HG02588 (cell line): ENCODE data around the gene CCNDBP1.
"Not testable (repeated sequence)": the region's sequence is repeated elsewhere in the genome, so short reads cannot be mapped to it uniquely, and the experiment has no call there.

Source experiments
- ATAC-seq: cut with Tn5 transposase; IDR thresholded peaks from one replicate; pipeline ENCODE4 v1.9.1; 2021; ENCODE audit warnings: mild to moderate bottlenecking, moderate library complexity; ENCODE audit not compliant: unreplicated experiment

The CCNDBP1 gene

DNA sequence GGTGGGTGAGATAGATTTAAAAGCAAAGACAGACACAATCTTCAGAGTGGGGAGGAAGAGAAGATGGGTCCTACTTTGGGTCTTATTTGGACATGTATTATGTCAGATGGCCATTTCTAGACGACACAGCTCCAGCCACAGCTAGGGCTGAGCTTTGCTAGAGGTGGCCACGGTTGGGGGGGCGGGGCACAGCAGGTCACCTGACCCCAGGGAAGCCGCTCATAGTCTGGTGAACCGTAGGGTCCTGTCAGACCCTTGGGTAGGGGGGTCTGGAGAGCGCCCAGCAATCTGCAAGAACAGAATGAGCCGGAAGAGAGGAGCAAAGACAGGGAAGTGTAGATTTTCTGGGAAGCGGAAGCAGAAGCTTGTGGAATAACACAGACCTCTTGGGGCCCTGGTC is 29.0 kb downstream of the CCNDBP1 start:
- no peak for ATAC-seq

DNA sequence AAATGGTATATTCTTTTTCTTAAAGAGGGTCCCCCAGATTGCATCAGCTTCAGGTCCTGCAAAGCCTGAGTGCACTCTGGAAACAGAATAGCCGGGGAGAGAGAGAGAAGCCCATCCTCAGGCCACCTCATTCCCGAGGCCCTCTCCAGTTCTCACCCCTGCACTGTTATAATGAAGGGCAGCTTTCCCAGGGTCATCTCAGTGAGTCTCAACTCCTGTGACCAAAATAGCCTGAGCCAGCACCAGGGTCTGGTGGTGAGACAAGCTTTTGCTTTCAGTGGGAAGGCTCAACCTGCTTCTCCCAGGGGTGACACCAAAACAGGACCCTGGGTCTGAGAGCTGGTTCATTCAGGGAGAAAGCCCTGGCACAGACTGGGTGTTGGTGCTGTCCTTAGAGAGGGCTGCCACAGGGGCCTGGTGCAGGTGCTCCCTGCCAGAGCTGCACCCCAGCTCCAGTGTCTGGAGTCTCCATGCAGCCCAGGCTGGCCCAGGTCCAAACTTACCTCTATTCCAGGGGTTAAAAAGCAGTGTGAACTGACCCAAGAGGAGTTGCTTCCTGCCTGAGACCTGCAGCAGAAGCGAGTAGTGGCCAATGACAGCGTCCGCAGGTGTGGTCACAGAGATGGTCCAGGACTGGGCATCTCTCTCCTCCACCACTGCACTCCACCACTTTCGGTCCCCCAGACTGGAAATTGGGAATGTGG is 29.5 kb downstream of the CCNDBP1 start:
- ATAC-seq, result no peak

DNA sequence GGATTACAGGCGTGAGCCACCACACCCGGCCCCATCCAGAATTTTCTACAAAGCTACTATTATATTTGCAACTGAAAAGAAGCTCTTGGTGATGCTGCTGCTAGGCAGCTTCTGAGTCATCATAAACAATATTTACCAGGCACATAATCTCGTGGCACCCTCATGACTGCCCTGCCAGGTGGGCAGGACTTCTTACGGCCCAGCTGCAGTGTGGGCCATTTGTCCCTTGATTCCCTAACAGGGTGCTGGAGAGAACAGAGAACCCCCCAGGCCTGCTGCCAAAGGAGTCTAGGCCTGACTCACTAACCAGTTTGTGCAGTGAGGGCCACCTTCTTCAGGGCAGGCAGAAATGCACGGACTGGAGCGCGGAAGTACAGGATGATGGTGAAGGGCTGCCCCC is 30.8 kb downstream of the CCNDBP1 start:
- no peak for ATAC-seq

DNA sequence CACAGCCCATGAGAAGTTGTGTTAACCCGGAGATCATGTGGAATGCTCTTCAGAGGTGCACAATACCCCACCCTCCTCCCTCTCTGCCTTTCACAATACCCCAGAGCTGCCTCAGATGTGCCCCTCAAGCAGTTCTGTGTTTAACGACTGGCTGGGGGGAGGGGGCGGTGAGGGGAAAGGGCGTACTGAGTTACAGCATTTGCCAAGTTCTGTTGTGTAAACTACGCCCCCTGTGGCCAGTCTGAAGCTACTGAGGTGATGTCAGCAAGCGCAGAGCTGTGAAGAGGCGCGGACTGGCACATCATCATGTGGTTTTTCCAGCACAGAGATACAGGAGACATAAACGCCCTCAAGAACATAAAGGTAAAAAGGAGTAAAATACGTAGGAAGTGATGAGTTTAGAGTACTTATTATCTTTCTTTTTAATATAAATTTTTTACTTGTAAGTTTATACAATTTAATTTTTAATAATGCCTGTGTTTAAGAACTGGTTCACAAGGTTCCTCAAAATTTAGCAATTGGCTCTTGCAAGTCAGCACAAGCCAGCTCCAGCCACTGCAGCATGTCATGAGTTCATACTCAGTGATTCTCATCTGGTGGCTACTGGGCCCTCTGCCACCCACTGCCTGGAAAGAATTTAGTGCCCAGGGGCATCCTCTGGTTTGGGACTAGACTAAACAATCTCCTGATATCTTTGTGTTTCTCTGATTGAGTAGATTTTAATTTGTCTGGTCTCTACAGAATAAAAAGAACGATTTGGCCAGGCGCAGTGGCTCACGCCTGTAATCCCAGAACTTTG is 33.9 kb downstream of the CCNDBP1 start:
- ATAC-seq, result no peak

DNA sequence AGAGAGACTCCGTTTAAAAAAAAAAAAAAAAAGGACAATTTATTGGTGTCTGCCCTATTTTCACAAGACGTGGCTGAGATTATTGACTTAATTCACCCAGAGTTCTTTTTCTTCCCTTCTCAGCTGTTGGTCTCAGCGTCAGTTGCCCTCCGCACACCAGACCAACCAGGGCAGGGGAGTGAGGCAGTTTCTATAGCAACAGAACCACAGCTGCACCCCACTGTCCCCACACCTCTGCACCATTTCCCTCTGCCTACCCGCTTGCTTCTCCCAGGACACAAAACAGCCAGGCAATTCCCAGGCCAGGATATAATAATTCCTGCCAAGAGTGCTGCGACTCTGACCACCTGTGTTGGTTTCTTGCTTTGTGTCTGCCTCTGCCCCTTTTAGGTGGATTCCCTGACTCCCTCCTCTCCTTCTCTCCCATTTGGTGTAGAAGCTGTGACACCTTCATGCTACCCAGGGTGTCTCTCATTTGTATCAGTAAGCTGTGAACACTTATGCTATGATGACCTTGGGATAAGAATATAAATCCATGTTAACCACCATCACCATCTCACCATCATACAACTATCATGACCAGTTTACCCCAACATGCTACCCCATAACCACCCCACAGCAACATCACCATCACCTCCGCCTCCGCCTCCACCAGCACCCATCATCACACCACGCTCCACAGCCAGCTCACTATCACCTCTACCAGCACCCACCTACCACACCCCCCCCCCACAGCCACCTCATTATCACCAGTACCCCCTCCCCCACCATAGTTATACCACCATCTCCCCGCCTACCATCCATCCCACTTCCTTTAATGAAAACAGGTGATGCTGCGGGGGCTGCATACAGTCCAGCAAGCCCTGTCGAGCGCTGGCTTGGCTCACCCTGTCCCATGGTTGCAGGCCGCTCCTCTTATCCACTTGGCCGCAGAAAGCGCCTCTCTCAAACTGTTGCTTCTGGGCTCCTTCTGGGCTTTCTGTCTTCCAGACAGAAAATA is 35.0 kb downstream of the CCNDBP1 start:
- ATAC-seq, result no peak

GRCh38 chr15:43220991-43221403 is 35.8 kb downstream of the CCNDBP1 start, which contains the start of gene EPB42:
EPB42 (minus strand) TSS chr15:43221018; CDS start chr15:43220825, 193 bp downstream.
- ATAC-seq, result no peak

- ATAC-seq, result no peak
These were observed 36.2 kb downstream of the CCNDBP1 start for GRCh38 chr15:43221422-43221821.

- ATAC-seq, result no peak
These were observed 40.2 kb downstream of the CCNDBP1 start for GRCh38 chr15:43225201-43225949.

GRCh38 chr15:43225950-43226255 is 40.7 kb downstream of the CCNDBP1 start:
- ATAC-seq, result not testable (repeated sequence)

GRCh38 chr15:43226436-43227305 is 41.5 kb downstream of the CCNDBP1 start:
- ATAC-seq, result no peak

- no peak for ATAC-seq
These were observed 44.8 kb downstream of the CCNDBP1 start for GRCh38 chr15:43229977-43230376.

- ATAC-seq, result no peak
These were observed 45.5 kb downstream of the CCNDBP1 start for GRCh38 chr15:43230640-43231115.

DNA sequence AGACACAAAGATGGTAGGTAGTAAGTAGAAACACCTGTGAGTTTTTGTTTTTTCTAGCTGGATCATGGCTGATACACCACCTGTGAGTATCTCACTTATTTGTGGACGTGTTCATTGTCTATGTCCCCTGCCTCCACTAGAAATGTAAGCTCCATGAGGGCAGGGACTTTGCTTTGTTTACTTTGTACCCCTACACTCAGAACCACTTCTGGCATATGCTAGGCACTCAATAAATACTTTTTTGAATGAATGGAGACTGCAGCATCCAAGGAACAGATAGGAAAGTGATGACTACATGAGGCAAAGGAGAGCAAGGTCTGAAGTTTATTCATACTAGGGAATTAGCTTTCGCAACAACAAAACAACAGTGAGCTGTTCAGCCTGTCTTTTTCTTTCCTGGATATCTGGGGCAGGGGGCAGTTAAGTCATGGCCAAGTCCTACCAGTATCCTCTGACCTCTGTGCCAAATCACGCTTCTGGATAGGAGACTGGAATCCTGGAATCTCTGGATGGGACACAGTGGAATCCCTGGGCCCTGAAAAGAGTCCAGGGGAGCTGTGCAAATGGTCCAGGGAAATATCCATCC is 47.2 kb downstream of the CCNDBP1 start:
- ATAC-seq, result no peak

- no peak for ATAC-seq
These were observed 50.3 kb downstream of the CCNDBP1 start for GRCh38 chr15:43235536-43235935.

DNA sequence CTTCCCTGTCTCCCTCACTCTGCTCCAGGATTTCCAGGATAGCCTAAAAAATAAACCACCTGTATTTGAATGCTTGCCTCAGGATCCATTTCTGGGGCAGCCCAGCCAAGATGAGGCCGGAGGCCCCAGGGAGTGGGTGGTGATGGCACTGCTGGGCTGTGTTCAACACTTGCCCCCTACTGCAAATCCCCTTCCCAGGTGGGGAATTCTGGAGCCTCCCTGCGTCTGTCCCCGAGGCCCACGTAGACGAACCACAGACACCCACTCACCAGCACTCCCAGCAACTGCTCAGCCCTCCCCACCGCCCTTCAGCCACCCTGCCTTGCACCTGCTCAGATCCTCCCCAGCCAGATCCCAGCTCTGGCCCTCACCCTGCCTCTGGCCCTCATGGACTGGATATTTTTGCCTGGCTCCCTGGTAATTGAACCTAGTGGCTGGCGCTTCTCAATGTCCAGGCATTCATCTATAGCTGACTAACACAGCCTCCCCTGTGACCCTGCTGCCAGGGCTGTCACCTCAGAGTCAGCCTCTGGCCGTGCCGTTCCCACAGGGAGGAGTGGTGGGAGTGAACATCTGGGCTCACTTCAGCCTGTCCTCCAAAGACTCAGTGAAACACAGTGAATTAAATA is 52.8 kb downstream of the CCNDBP1 start:
- no peak for ATAC-seq

DNA sequence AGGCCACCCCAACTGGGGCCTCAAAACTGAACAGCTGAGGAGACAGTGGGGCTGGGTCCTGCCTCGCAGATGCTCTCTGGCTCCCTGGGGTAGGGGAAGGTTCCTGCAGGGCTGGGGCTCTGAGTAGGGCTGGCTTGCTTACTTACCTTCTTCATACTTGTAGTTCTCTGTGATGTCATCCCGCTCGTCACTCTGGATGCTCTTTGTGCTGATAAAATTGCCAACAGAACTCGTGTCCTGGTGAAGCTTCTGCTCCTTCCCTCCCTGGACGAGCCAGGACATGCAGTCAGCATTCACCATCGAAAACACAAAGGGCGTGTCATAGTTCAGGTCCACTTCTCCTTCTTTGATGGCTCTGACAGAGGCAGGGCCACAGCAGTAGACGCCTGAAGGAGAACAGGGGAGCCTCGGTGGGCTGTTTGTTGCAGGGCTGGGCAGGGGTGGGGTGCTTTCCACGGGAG is 53.5 kb downstream of the CCNDBP1 start:
- no peak for ATAC-seq

- ATAC-seq, result no peak
These were observed 54.7 kb downstream of the CCNDBP1 start for GRCh38 chr15:43239732-43240491.

DNA sequence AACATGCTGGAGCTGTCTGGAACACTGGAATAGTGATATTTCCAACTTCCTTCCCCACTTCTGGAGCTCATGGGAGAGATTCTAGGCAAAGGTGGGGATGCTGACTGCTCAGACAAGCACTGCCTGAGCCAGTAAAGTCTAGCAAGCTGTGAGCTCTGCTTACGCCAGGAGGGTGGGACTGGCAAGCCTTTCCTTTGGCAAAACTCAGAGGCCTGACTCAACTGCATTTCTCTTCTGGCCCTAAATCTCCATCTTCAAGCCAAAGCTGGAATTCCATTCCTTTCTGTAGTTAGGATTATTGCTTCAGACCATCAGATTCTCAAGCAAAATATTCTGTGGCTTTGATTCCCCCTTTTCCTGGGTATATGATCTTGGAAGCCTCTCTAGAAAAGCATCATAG is 55.9 kb downstream of the CCNDBP1 start:
- no peak for ATAC-seq
